ENCODE measurements around the gene TMEM163. TPM values are rescaled to one million over a fixed set of nuclear protein-coding genes. Genes with fewer than 3 reads are reported as not detected.

Gene TMEM163
- total RNA-seq, 2 donors from 2014 or later, result 16.2 to 27.5 TPM

DNA sequence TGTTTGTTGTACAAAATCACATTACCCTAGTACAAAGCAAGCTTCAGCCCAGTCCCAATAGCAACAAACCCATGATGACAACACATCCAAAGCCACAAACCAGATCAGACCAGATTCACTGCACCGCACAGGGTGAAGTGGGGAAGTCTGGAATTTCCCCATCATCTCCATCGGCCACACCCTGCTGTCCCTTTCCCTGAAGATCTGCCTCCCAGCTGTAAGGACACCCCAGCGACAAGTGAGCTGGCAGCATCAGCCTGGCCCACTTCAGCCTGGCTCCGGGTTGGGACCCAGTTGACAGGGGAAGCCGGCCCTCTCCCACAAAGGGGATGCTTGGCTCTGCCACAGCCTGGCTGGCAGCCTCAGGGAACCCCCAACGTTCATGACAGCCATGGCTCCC, 257.3 kb downstream of the TMEM163 start:
- Histone ChIP-seq H3K4me1 (peaks cover 27% of the 10 kb centered on the region), H3K27me3 (no peaks in the 10 kb centered on the region), H3K36me3 (replicated peaks in 1 of 2; ENCODE audit: insufficient read depth in 1 of 2, low read depth in 2 of 2) (no peaks in the 10 kb centered on the region), H3K4me3 (no peak overlapping the region), H3K9me3 (no peaks in the 10 kb centered on the region), H3K27ac (no peak overlapping the region)
- whole genome bisulfite sequencing, 2 donors, result 63 to 74% methylated on average over 6 of the region's 6 CpGs
- no peak for DNase-seq
- no peak for TF ChIP-seq POLR2A (IDR thresholded peaks at IDR 0.05)
- TF ChIP-seq, protein P1, sequence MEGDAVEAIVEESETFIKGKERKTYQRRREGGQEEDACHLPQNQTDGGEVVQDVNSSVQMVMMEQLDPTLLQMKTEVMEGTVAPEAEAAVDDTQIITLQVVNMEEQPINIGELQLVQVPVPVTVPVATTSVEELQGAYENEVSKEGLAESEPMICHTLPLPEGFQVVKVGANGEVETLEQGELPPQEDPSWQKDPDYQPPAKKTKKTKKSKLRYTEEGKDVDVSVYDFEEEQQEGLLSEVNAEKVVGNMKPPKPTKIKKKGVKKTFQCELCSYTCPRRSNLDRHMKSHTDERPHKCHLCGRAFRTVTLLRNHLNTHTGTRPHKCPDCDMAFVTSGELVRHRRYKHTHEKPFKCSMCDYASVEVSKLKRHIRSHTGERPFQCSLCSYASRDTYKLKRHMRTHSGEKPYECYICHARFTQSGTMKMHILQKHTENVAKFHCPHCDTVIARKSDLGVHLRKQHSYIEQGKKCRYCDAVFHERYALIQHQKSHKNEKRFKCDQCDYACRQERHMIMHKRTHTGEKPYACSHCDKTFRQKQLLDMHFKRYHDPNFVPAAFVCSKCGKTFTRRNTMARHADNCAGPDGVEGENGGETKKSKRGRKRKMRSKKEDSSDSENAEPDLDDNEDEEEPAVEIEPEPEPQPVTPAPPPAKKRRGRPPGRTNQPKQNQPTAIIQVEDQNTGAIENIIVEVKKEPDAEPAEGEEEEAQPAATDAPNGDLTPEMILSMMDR (IDR thresholded peaks at IDR 0.05), result no peak
- intact Hi-C loops (cut with DNase I), result no loop called here
- ATAC-seq, result no peak

DNA sequence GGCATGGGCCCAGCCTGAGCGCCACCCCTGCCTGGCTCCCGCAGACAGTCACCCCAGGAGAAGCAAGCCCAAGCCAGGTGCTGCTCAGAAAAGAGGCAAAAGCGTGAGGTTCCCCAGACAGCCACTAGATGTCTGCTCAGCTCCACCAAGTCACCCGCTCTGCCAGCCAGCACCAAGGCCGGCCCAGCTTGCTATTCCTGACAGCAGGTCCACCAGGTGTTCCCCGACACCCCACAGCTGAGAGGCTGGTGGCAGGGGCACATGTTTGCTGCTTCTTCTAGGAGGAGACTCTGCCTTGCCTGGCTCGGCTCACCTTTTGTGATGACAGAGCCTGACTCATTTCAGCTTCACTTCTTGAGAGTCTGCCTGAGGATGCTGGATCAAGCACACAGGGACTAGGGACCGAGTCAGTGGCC, 258.2 kb downstream of the TMEM163 start:
- Histone ChIP-seq H3K27me3 (no peaks in the 10 kb centered on the region), H3K9me3 (no peaks in the 10 kb centered on the region), H3K27ac (peak overlapping the region in 2 of 4 donors; percentile 24 to 40), H3K36me3 (replicated peaks in 1 of 2; ENCODE audit: insufficient read depth in 1 of 2, low read depth in 2 of 2) (no peaks in the 10 kb centered on the region), H3K4me1 (peaks cover 22% of the 10 kb centered on the region), H3K4me3 (no peak overlapping the region)
- TF ChIP-seq, protein P1 (IDR thresholded peaks at IDR 0.05), result peak; percentile 48 to 92 (median 87)
- no peak for TF ChIP-seq POLR2A (IDR thresholded peaks at IDR 0.05)
- DNase-seq (peak; percentile 79 to 89 (median 87)), ATAC-seq (peak; percentile 91)
- WGBS, 2 donors, result 12 to 31% methylated on average over 6 to 8 of the region's 8 CpGs
- intact Hi-C loops (cut with DNase I), result no loop called here

DNA sequence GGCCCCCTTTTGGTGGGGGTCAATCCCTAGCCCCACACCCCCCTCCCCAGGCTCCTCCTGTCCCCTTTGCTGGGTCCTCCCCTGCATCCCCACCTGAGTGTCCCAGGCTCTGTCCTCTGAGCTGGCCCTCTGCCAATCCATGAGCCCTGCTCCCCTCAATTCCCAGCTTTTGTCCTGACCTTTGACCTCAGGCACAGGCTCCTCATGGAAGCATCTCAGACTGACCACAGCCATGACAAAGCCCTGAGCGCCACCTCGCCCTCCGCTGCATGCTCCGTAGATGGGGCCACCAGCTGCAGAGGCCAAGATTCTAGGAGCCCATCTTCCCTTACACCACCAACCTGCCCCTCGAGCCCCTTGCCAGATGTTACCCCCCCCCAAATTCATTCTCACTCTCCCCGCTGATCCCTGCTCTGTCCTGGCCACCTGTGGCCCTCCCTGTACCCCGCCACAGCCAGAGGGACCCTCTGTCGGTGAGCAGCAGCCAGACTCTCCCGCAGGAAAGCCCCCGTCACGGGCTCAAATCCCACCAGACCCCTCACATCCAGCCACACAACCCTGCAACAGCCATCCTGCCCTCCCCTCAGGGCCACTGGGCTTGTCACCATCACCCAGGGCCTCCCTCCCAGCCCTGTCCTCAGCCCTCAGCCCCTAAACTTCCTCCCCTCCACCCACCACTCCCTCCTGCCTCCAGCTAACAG, 258.9 kb downstream of the TMEM163 start:
- Histone ChIP-seq H3K36me3 (replicated peaks in 1 of 2; ENCODE audit: insufficient read depth in 1 of 2, low read depth in 2 of 2) (no peaks in the 10 kb centered on the region), H3K4me1 (peaks cover 17% of the 10 kb centered on the region), H3K4me3 (no peak overlapping the region), H3K27ac (peak overlapping the region in 1 of 4 donors; percentile 27), H3K27me3 (no peaks in the 10 kb centered on the region), H3K9me3 (no peaks in the 10 kb centered on the region)
- TF ChIP-seq, protein P1 (IDR thresholded peaks at IDR 0.05), result no peak
- no peak for TF ChIP-seq POLR2A (IDR thresholded peaks at IDR 0.05)
- 86 to 91% methylated on average over 11 of the region's 11 CpGs for WGBS, 2 donors
- ATAC-seq, result no peak
- intact Hi-C loops (cut with DNase I), result loop anchor here (10.0 kb wide), 1 partner anchor 445 kb away; no protein-coding TSS in a partner anchor
- DNase-seq, result peak in 1 of 4 donors; percentile 17

DNA sequence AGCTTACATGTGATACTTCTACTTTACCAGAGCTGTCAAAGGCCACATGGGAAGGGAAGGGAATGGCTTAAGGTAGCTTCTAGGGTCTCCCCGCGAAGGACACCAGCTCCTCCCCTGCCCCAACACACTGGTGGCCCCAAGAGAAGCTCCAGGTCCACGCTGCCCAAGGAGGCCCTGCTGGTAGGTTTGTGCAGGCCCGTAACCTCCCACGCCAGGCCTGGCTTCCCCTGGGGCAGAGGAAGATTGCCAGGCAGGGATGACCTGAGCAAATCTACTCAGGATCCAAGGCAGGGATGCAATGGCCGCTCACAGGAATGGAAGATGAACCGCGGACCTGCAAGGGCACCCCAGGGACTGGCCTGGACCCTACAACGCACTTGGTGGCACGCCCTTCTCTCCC, 259.9 kb downstream of the TMEM163 start:
- intact Hi-C loops (cut with DNase I), result loop anchor here (10.0 kb wide), 1 partner anchor 446 kb away; no protein-coding TSS in a partner anchor
- DNase-seq, result peak in 1 of 4 donors; percentile 7
- no peak overlapping the region for H3K27ac ChIP-seq
- H3K4me3 ChIP-seq, result no peak overlapping the region
- no peak for ATAC-seq
- H3K4me1 ChIP-seq, result peaks cover 17% of the 10 kb centered on the region
- WGBS, 2 donors, result 77 to 95% methylated on average over 3 to 10 of the region's 10 CpGs
- no peaks in the 10 kb centered on the region for H3K36me3 ChIP-seq (replicated peaks in 1 of 2; ENCODE audit: insufficient read depth in 1 of 2, low read depth in 2 of 2)
- TF ChIP-seq, protein P1 (IDR thresholded peaks at IDR 0.05), result no peak
- no peak for TF ChIP-seq POLR2A (IDR thresholded peaks at IDR 0.05)
- no peaks in the 10 kb centered on the region for H3K27me3 ChIP-seq
- no peaks in the 10 kb centered on the region for H3K9me3 ChIP-seq

All from body of pancreas (tissue), 4 donors.